ENCODE results near the gene TRIM8.

The TRIM8 gene

GRCh38 chr10:102616066-102616770 is 28.1 kb upstream of the TRIM8 start:
- no peak for DNase-seq

GRCh38 chr10:102617041-102617440 is 27.2 kb upstream of the TRIM8 start:
- no peak for DNase-seq

GRCh38 chr10:102617816-102618215 is 26.5 kb upstream of the TRIM8 start:
- no peak for DNase-seq

- DNase-seq, result no peak
These were observed 24.8 kb upstream of the TRIM8 start for GRCh38 chr10:102619281-102619981.

GRCh38 chr10:102620138-102620590 is 24.1 kb upstream of the TRIM8 start:
- DNase-seq, result no peak

GRCh38 chr10:102620591-102621442 is 23.5 kb upstream of the TRIM8 start:
- DNase-seq, result no peak

- DNase-seq, result no peak
These were observed 22.6 kb upstream of the TRIM8 start for GRCh38 chr10:102621443-102622325.

- DNase-seq, result no peak
These were observed 20.2 kb upstream of the TRIM8 start for GRCh38 chr10:102624094-102624493.

GRCh38 chr10:102624751-102625645 is 19.3 kb upstream of the TRIM8 start:
- no peak for DNase-seq

- no peak for DNase-seq
These were observed 18.1 kb upstream of the TRIM8 start for GRCh38 chr10:102626026-102626685.

GRCh38 chr10:102627291-102627735 is 17.0 kb upstream of the TRIM8 start:
- no peak for DNase-seq

GRCh38 chr10:102627736-102628293 is 16.5 kb upstream of the TRIM8 start:
- DNase-seq, result no peak

- no peak for DNase-seq
These were observed 15.8 kb upstream of the TRIM8 start for GRCh38 chr10:102628451-102628911.

- no peak for DNase-seq
These were observed 14.3 kb upstream of the TRIM8 start for GRCh38 chr10:102629661-102630614.

GRCh38 chr10:102630663-102631062 is 13.6 kb upstream of the TRIM8 start:
- DNase-seq, result no peak

- DNase-seq, result no peak
These were observed 12.5 kb upstream of the TRIM8 start for GRCh38 chr10:102631525-102632393.

- no peak for DNase-seq
These were observed 11.7 kb upstream of the TRIM8 start for GRCh38 chr10:102632394-102633111.
